COLO668 (cell line): ENCODE measurements around the gene NOL8.

Source experiments
- DNase-seq: peaks from one replicate; lab custom pipeline; 2025; ENCODE audit not compliant: unreplicated experiment; lab: John Stamatoyannopoulos, UW

The NOL8 gene

GRCh38 chr9:92312887-92313623, 12.1 kb downstream of the NOL8 start:
- DNase-seq: no peak

GRCh38 chr9:92310562-92310961, 14.6 kb downstream of the NOL8 start:
- no peak for DNase-seq

GRCh38 chr9:92308893-92309292, 16.3 kb downstream of the NOL8 start:
- no peak for DNase-seq

GRCh38 chr9:92300936-92301335, 24.2 kb downstream of the NOL8 start:
- DNase-seq: no peak

- DNase-seq: no peak
Measured at GRCh38 chr9:92299116-92299515, 26.0 kb downstream of the NOL8 start.

GRCh38 chr9:92298036-92298435, 27.1 kb downstream of the NOL8 start:
- DNase-seq: no peak

- DNase-seq: no peak
Measured at GRCh38 chr9:92297611-92298010, 27.5 kb downstream of the NOL8 start.

GRCh38 chr9:92295827-92296258, 29.3 kb downstream of the NOL8 start:
- no peak for DNase-seq

- DNase-seq: no peak
Measured at GRCh38 chr9:92295240-92295790, 29.8 kb downstream of the NOL8 start.

- DNase-seq: peak; percentile 23
Measured at GRCh38 chr9:92294297-92294676, 30.9 kb downstream of the NOL8 start.

GRCh38 chr9:92293452-92294296, 31.5 kb downstream of the NOL8 start, which contains the start of gene IARS1:
Gene IARS1, minus strand, starts transcription at chr9:92293697. Its CDS starts 4,278 bp downstream, at chr9:92289419.
- peak; percentile 97 for DNase-seq

- no peak for DNase-seq
Measured at GRCh38 chr9:92293075-92293354, 32.1 kb downstream of the NOL8 start.

GRCh38 chr9:92292338-92293074, 32.6 kb downstream of the NOL8 start:
- peak; percentile 18 for DNase-seq

GRCh38 chr9:92291577-92291976, 33.6 kb downstream of the NOL8 start:
- no peak for DNase-seq

GRCh38 chr9:92290785-92291429, 34.2 kb downstream of the NOL8 start:
- DNase-seq: no peak

GRCh38 chr9:92289708-92290390, 35.3 kb downstream of the NOL8 start:
- no peak for DNase-seq

- DNase-seq: no peak
Measured at GRCh38 chr9:92279302-92279701, 45.8 kb downstream of the NOL8 start.

- no peak for DNase-seq
Measured at GRCh38 chr9:92278110-92278509, 47.0 kb downstream of the NOL8 start.

GRCh38 chr9:92276331-92277032, 48.7 kb downstream of the NOL8 start:
- no peak for DNase-seq

- DNase-seq: no peak
Measured at GRCh38 chr9:92275541-92275940, 49.6 kb downstream of the NOL8 start.
